IMR-90 (cell line): ENCODE results near the gene HOOK1. TPM values are rescaled to one million over a fixed set of nuclear protein-coding genes. Genes with fewer than 3 reads are reported as not detected.

Source experiments
- ATAC-seq: fragments of 200-7000 bp; cut with Tn5 transposase; 2 replicates; pipeline ENCODE4 v1.9.1; 2020; ENCODE audit warnings: low read depth, mild to moderate bottlenecking, moderate library complexity
- BruUV-seq: library from RNA; stranded (reverse); fragments of 400-500 nt; replicated peaks from 2 replicates; lab custom pipeline; 2021; lab: Mats Ljungman, UMichigan
- CTCF ChIA-PET: fragments of 300-600 bp; formaldehyde crosslinking; extraction: SDS; loops from one replicate; lab custom pipeline; 2021; ENCODE audit warnings: antibody characterized with exemption; lab: Yijun Ruan, JAX
- POLR2A ChIA-PET: fragments of 300-600 bp; sonication (Branson Sonifier 250); formaldehyde crosslinking; loops from one replicate; lab custom pipeline; 2022; ENCODE audit warnings: antibody characterized with exemption; ENCODE audit not compliant: unreplicated experiment; lab: Charles Lee
- DNase-seq: peaks from one replicate; pipeline ENCODE4 v3.0.0; 2013
- H2AFZ ChIP-seq: replicated peaks from 2 replicates; pipeline ENCODE3; 2013; ENCODE audit warnings: low read length, mild to moderate bottlenecking; ENCODE audit not compliant: poor library complexity
- H2AK5ac ChIP-seq: 2 replicates; pipeline ENCODE4 v1.6.1; 2013; ENCODE audit warnings: low read depth, low read length, inconsistent platforms
- H2AK9ac ChIP-seq: replicated peaks from 2 replicates; pipeline ENCODE3; 2013; ENCODE audit warnings: mild to moderate bottlenecking, low read depth, low read length, moderate library complexity; ENCODE audit not compliant: poor library complexity
- H2BK120ac ChIP-seq: 2 replicates; pipeline ENCODE4 v1.6.1; 2013; ENCODE audit warnings: low read depth, low read length, inconsistent platforms
- H2BK15ac ChIP-seq: 3 replicates; pipeline ENCODE4 v1.6.1; 2013; ENCODE audit warnings: low read depth, low read length, inconsistent platforms
- H2BK20ac ChIP-seq: 2 replicates; pipeline ENCODE4 v1.6.1; 2013; ENCODE audit warnings: low read depth, mild to moderate bottlenecking, inconsistent platforms, low read length, moderate library complexity
- H2BK5ac ChIP-seq: 2 replicates; pipeline ENCODE4 v1.6.1; 2013; ENCODE audit warnings: mild to moderate bottlenecking, low read depth, low read length, inconsistent platforms; ENCODE audit not compliant: poor library complexity, severe bottlenecking
- H3K14ac ChIP-seq: replicated peaks from 2 replicates; pipeline ENCODE4 v1.6.1; 2013; ENCODE audit warnings: low read depth, low read length, inconsistent platforms
- H3K18ac ChIP-seq: 2 replicates; pipeline ENCODE4 v1.6.1; 2013; ENCODE audit warnings: low read depth, low read length, control low read depth
- H3K23ac ChIP-seq: 2 replicates; pipeline ENCODE4 v1.6.1; 2013; ENCODE audit warnings: low read depth, low read length, inconsistent platforms
- H3K27ac ChIP-seq: 2 replicates; pipeline ENCODE4 v1.5.1; 2013; ENCODE audit warnings: mild to moderate bottlenecking, control low read depth, low read length; ENCODE audit not compliant: insufficient read depth
- H3K27me3 ChIP-seq: 2 replicates; pipeline ENCODE4 v1.6.1; 2013; ENCODE audit warnings: low read length; ENCODE audit not compliant: control insufficient read depth, insufficient read depth
- H3K36me3 ChIP-seq: 2 replicates; pipeline ENCODE4 v1.6.1; 2013; ENCODE audit warnings: low read length, mixed read lengths; ENCODE audit not compliant: control insufficient read depth, insufficient read depth
- H3K4ac ChIP-seq: 2 replicates; pipeline ENCODE4 v1.6.1; 2013; ENCODE audit warnings: low read depth, low read length, inconsistent platforms
- H3K4me1 ChIP-seq: 2 replicates; pipeline ENCODE4 v1.6.1; 2013; ENCODE audit warnings: low read length, mixed read lengths; ENCODE audit not compliant: control insufficient read depth, insufficient read depth
- H3K4me2 ChIP-seq: 2 replicates; pipeline ENCODE4 v1.6.1; 2013; ENCODE audit warnings: low read depth, mild to moderate bottlenecking, control low read depth, low read length, moderate library complexity
- H3K4me3 ChIP-seq: 2 replicates; pipeline ENCODE4 v1.5.1; 2013; ENCODE audit warnings: low read depth, mild to moderate bottlenecking, control low read depth, low read length, moderate library complexity; ENCODE audit not compliant: insufficient read depth
- H3K56ac ChIP-seq: 2 replicates; pipeline ENCODE4 v1.6.1; 2013; ENCODE audit warnings: low read length, inconsistent platforms; ENCODE audit not compliant: insufficient read depth; ENCODE audit errors: extremely low read depth
- H3K79me1 ChIP-seq, 2 experiments: 2 replicates each; pipeline ENCODE4 v1.6.1; 2013; ENCODE audit warnings: low read length in 2 of 2, inconsistent platforms in 1 of 2, low read depth in 1 of 2
- H3K9ac ChIP-seq: 2 replicates; pipeline ENCODE4 v1.6.1; 2013; ENCODE audit warnings: low read depth, low read length, control low read depth
- H3K9me1 ChIP-seq: 2 replicates; pipeline ENCODE4 v1.6.1; 2013; ENCODE audit warnings: low read length, inconsistent platforms; ENCODE audit not compliant: insufficient read depth
- H3K9me3 ChIP-seq: 2 replicates; pipeline ENCODE4 v1.6.1; 2013; ENCODE audit warnings: low read length; ENCODE audit not compliant: control insufficient read depth, insufficient read depth
- H4K20me1 ChIP-seq: 2 replicates; pipeline ENCODE4 v1.6.1; 2013; ENCODE audit warnings: low read length, inconsistent platforms; ENCODE audit not compliant: insufficient read depth
- H4K5ac ChIP-seq: 2 replicates; pipeline ENCODE4 v1.6.1; 2013; ENCODE audit warnings: mild to moderate bottlenecking, low read depth, low read length, control low read depth
- H4K8ac ChIP-seq, 2 experiments: 2 replicates each; pipeline ENCODE4 v1.6.1; 2013; ENCODE audit warnings: low read depth in 2 of 2, low read length in 2 of 2, control low read depth in 1 of 2, inconsistent platforms in 1 of 2
- H4K91ac ChIP-seq: 2 replicates; pipeline ENCODE4 v1.6.1; 2013; ENCODE audit warnings: low read depth, low read length, inconsistent platforms; ENCODE audit not compliant: insufficient read depth
- BHLHE40 ChIP-seq: fragments of 150-350 bp; IDR thresholded peaks from 2 replicates; pipeline ENCODE4 v1.6.1; 2016; ENCODE audit warnings: mild to moderate bottlenecking, low read depth, low read length
- CEBPB ChIP-seq: IDR thresholded peaks from 2 replicates; pipeline ENCODE4 v1.6.1; 2012; ENCODE audit warnings: low read depth, low read length, improper control_type of control experiment
- CHD1 ChIP-seq: IDR thresholded peaks from 2 replicates; pipeline ENCODE4 v1.6.1; 2012; ENCODE audit warnings: low read depth, low read length, improper control_type of control experiment
- FOS ChIP-seq: fragments of 150-350 bp; IDR thresholded peaks from 2 replicates; pipeline ENCODE4 v1.6.1; 2016; ENCODE audit warnings: low read depth, low read length
- MAFK ChIP-seq: IDR thresholded peaks from 2 replicates; pipeline ENCODE4 v1.6.1; 2012; ENCODE audit warnings: low read depth, low read length, improper control_type of control experiment
- MAZ ChIP-seq: IDR thresholded peaks from 2 replicates; pipeline ENCODE4 v1.6.1; 2012; ENCODE audit warnings: low read depth, mild to moderate bottlenecking, low read length, improper control_type of control experiment, moderate library complexity, borderline replicate concordance
- MXI1 ChIP-seq: IDR thresholded peaks from 2 replicates; pipeline ENCODE4 v1.6.1; 2012; ENCODE audit warnings: low read depth, mild to moderate bottlenecking, low read length, moderate library complexity, borderline replicate concordance
- NFE2L2 ChIP-seq: fragments of 150-350 bp; IDR thresholded peaks from 2 replicates; pipeline ENCODE4 v1.6.1; 2016; ENCODE audit warnings: low read depth, mild to moderate bottlenecking, low read length
- POLR2A ChIP-seq: IDR thresholded peaks from 2 replicates; pipeline ENCODE4 v1.6.1; 2012; ENCODE audit warnings: mild to moderate bottlenecking, low read depth, low read length
- RAD21 ChIP-seq: IDR thresholded peaks from 2 replicates; pipeline ENCODE4 v1.6.1; 2012; ENCODE audit warnings: low read length, improper control_type of control experiment
- RCOR1 ChIP-seq: IDR thresholded peaks from 2 replicates; pipeline ENCODE4 v1.6.1; 2012; ENCODE audit warnings: mild to moderate bottlenecking, low read length, improper control_type of control experiment; ENCODE audit not compliant: insufficient replicate concordance
- RFX5 ChIP-seq: IDR thresholded peaks from 2 replicates; pipeline ENCODE4 v1.8.0; 2012; ENCODE audit warnings: low read depth, mild to moderate bottlenecking, low read length, moderate library complexity
- SMC3 ChIP-seq: fragments of 150-350 bp; IDR thresholded peaks from 2 replicates; pipeline ENCODE4 v1.6.1; 2016; ENCODE audit warnings: low read depth, mild to moderate bottlenecking, antibody characterized with exemption, low read length, moderate library complexity
- dilution Hi-C: fragments of 300-500 bp; cut with HindIII; formaldehyde crosslinking; loops from one replicate; pipeline ENCODE4 v1.14.3; 2018; ENCODE audit warnings: low sequenced_read_pairs; ENCODE audit not compliant: unreplicated experiment
- in situ Hi-C: fragments of 300-500 bp; cut with MboI; formaldehyde crosslinking; loops from 3 replicates; pipeline ENCODE4 v1.14.3; 2019; ENCODE audit warnings: low sequenced_read_pairs, inconsistent platforms, mixed read lengths
- intact Hi-C: fragments of 100-400 bp; cut with micrococcal nuclease; formaldehyde crosslinking; loops from 2 replicates; pipeline ENCODE4 v1.10.0; 2022
- polyA plus RNA-seq, 3 experiments: library from polyadenylated mRNA; depleted of rRNA; stranded (reverse); fragments of >200 nt; gene quantifications; 2 replicates each; pipeline ENCODE4 v1.2.3, GENCODE V29; 2012; ENCODE audit warnings: low replicate concordance in 1 of 3
- total RNA-seq: library from RNA; depleted of rRNA; stranded (reverse); fragments of >200 nt; gene quantifications from 2 replicates; pipeline ENCODE4 v1.2.3, GENCODE V29; 2012
- TF ChIP-seq, protein P1 (sequence below): fragments of 150-350 bp; IDR thresholded peaks from 2 replicates; pipeline ENCODE4 v1.6.1; 2016; ENCODE audit warnings: low read depth, mild to moderate bottlenecking, low read length, moderate library complexity, borderline replicate concordance
- TF ChIP-seq, protein P2 (sequence below): conservative IDR thresholded peaks from 2 replicates; pipeline ENCODE4 v1.5.1; 2012; ENCODE audit warnings: mild to moderate bottlenecking, low read depth, low read length, improper control_type of control experiment
- TF ChIP-seq, protein P3 (sequence below): fragments of 150-350 bp; IDR thresholded peaks from 2 replicates; pipeline ENCODE4 v1.6.1; 2017; ENCODE audit warnings: mild to moderate bottlenecking, antibody characterized with exemption, low read length, low read depth

Gene HOOK1
- total and polyA plus RNA-seq, 2 of the 4 experiments (the other 2 are of a cell fraction): not detected

DNA sequence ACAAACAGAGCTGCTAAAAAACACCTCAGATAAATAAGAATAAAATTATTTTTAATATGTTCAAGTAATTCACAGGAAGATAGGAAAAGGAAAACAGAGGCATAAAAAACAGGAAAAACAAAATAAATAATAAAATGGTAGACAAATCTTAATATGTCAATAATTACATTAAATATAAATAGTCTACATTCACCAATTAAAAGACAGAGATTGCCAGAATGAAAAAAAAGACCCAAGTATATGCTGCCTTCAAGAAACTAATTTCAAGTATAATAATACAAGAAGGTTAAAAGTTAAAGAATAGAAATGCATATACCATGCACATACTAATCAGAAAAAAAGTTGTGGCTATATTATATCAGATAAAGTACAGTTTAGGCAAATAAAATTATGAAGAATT, 109.9 kb downstream of the HOOK1 start:
- Histone ChIP-seq H3K4me2 (no peak overlapping the region), H3K9ac (no peak overlapping the region), H2BK15ac (no peak overlapping the region), H3K4me3 (no peak overlapping the region), H2AK5ac (no peak overlapping the region), H2AFZ (no peak overlapping the region), H3K14ac (no peak overlapping the region), H4K91ac (no peak overlapping the region), H4K8ac (no peak overlapping the region), H3K27ac (no peak overlapping the region), H4K20me1 (no peaks in the 10 kb centered on the region), H3K56ac (no peak overlapping the region), H3K79me1 (no peaks in the 10 kb centered on the region), H3K4me1 (no peaks in the 10 kb centered on the region), H3K36me3 (no peaks in the 10 kb centered on the region), H3K9me3 (no peaks in the 10 kb centered on the region), H3K27me3 (peaks cover 7% of the 10 kb centered on the region), H2BK120ac (no peak overlapping the region), H3K18ac (no peak overlapping the region), H3K23ac (no peak overlapping the region), H2AK9ac (no peak overlapping the region), H4K5ac (no peak overlapping the region), H2BK20ac (no peak overlapping the region), H3K9me1 (no peaks in the 10 kb centered on the region), H2BK5ac (no peak overlapping the region), H3K4ac (no peak overlapping the region)
- ChIA-PET POLR2A (no interaction called here), CTCF (no interaction called here)
- BruUV-seq: no TSS peak
- dilution Hi-C loops: no loop called here
- ATAC-seq (no peak), DNase-seq (no peak)
- intact Hi-C loops: no loop called here
- TF ChIP-seq MXI1 (no peak), SMC3 (no peak), NFE2L2 (no peak), MAZ (no peak), RAD21 (no peak), RCOR1 (no peak), POLR2A (no peak), CHD1 (no peak), FOS (no peak), MAFK (no peak), BHLHE40 (no peak), RFX5 (no peak), CEBPB (no peak)
- TF ChIP-seq, protein P1, sequence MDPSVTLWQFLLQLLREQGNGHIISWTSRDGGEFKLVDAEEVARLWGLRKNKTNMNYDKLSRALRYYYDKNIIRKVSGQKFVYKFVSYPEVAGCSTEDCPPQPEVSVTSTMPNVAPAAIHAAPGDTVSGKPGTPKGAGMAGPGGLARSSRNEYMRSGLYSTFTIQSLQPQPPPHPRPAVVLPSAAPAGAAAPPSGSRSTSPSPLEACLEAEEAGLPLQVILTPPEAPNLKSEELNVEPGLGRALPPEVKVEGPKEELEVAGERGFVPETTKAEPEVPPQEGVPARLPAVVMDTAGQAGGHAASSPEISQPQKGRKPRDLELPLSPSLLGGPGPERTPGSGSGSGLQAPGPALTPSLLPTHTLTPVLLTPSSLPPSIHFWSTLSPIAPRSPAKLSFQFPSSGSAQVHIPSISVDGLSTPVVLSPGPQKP: no peak
- TF ChIP-seq, protein P2, sequence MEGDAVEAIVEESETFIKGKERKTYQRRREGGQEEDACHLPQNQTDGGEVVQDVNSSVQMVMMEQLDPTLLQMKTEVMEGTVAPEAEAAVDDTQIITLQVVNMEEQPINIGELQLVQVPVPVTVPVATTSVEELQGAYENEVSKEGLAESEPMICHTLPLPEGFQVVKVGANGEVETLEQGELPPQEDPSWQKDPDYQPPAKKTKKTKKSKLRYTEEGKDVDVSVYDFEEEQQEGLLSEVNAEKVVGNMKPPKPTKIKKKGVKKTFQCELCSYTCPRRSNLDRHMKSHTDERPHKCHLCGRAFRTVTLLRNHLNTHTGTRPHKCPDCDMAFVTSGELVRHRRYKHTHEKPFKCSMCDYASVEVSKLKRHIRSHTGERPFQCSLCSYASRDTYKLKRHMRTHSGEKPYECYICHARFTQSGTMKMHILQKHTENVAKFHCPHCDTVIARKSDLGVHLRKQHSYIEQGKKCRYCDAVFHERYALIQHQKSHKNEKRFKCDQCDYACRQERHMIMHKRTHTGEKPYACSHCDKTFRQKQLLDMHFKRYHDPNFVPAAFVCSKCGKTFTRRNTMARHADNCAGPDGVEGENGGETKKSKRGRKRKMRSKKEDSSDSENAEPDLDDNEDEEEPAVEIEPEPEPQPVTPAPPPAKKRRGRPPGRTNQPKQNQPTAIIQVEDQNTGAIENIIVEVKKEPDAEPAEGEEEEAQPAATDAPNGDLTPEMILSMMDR: no peak
- TF ChIP-seq, protein P3, sequence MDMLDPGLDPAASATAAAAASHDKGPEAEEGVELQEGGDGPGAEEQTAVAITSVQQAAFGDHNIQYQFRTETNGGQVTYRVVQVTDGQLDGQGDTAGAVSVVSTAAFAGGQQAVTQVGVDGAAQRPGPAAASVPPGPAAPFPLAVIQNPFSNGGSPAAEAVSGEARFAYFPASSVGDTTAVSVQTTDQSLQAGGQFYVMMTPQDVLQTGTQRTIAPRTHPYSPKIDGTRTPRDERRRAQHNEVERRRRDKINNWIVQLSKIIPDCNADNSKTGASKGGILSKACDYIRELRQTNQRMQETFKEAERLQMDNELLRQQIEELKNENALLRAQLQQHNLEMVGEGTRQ: no peak
- in situ Hi-C loops: loop anchor here (25.0 kb wide), 1 partner anchor 1187 kb away; no protein-coding TSS in a partner anchor
